WTC11 (cell line): ENCODE results near the gene KLF2. TPM values are rescaled to one million over a fixed set of nuclear protein-coding genes. Genes with fewer than 3 reads are reported as not detected.

Experiments used
- ATAC-seq: fragments of 200-7000 bp; cut with Tn5 transposase; 2 replicates; pipeline ENCODE4 v1.10.0; 2021; ENCODE audit warnings: mild to moderate bottlenecking, moderate library complexity
- CTCF ChIA-PET: fragments of 300-600 bp; sonication (Branson Sonifier 250); formaldehyde crosslinking; loops from one replicate; lab custom pipeline; 2021; ENCODE audit warnings: antibody characterized with exemption; lab: Charles Lee
- POLR2A ChIA-PET: fragments of 350-600 bp; sonication (Branson Sonifier 250); formaldehyde crosslinking; loops from one replicate; lab custom pipeline; 2021; ENCODE audit warnings: antibody characterized with exemption; lab: Charles Lee
- DNase-seq: peaks from one replicate; pipeline ENCODE4 v3.0.0; 2021; ENCODE audit warnings: low spot score
- H3K27ac Mint-ChIP-seq: 2 replicates; pipeline ENCODE4 v1.8.0; 2021; ENCODE audit warnings: mixed read lengths
- H3K27me3 Mint-ChIP-seq: 2 replicates; pipeline ENCODE4 v1.8.0; 2021; ENCODE audit warnings: low read depth, mild to moderate bottlenecking, moderate library complexity, mixed read lengths
- H3K36me3 Mint-ChIP-seq: 2 replicates; pipeline ENCODE4 v1.8.0; 2021; ENCODE audit warnings: mixed read lengths
- H3K4me1 Mint-ChIP-seq: 2 replicates; pipeline ENCODE4 v1.8.0; 2022; ENCODE audit warnings: mixed read lengths
- H3K4me3 Mint-ChIP-seq: 2 replicates; pipeline ENCODE4 v1.8.0; 2021; ENCODE audit warnings: mild to moderate bottlenecking, moderate library complexity, mixed read lengths
- H3K9me3 Mint-ChIP-seq: 2 replicates; pipeline ENCODE4 v1.8.0; 2021; ENCODE audit warnings: mixed read lengths
- AFF4 ChIP-seq: sonication (generic); formaldehyde crosslinking; IDR thresholded peaks from 2 replicates; pipeline ENCODE4 v1.8.1; 2023; ENCODE audit warnings: mild to moderate bottlenecking, missing genetic modification reagents, borderline replicate concordance
- AR ChIP-seq: fragments of 250-450 bp; sonication (Bioruptor Pico); IDR thresholded peaks from 2 replicates; pipeline ENCODE4 v1.9.0; 2021; ENCODE audit warnings: mild to moderate bottlenecking
- ARID4B ChIP-seq: sonication (generic); formaldehyde crosslinking; IDR thresholded peaks from 2 replicates; pipeline ENCODE4 v1.8.0; 2023; ENCODE audit warnings: missing genetic modification reagents, mild to moderate bottlenecking, borderline replicate concordance
- ATF1 ChIP-seq: sonication (generic); formaldehyde crosslinking; IDR thresholded peaks from 2 replicates; pipeline ENCODE4 v1.8.1; 2023; ENCODE audit warnings: mild to moderate bottlenecking, moderate library complexity, missing genetic modification reagents
- CREM ChIP-seq: sonication (generic); formaldehyde crosslinking; IDR thresholded peaks from 2 replicates; pipeline ENCODE4 v1.8.1; 2022; ENCODE audit warnings: mild to moderate bottlenecking, missing genetic modification reagents, moderate library complexity
- EMX1 ChIP-seq: fragments of 250-450 bp; sonication (Bioruptor Pico); IDR thresholded peaks from 2 replicates; pipeline ENCODE4 v1.8.0; 2021; ENCODE audit warnings: mild to moderate bottlenecking
- MYBL2 ChIP-seq: sonication (generic); formaldehyde crosslinking; IDR thresholded peaks from 2 replicates; pipeline ENCODE4 v1.8.1; 2023; ENCODE audit warnings: mild to moderate bottlenecking, moderate library complexity, missing genetic modification reagents
- NFATC4 ChIP-seq: fragments of 250-450 bp; sonication (Bioruptor Pico); IDR thresholded peaks from 2 replicates; pipeline ENCODE4 v1.9.0; 2021; ENCODE audit warnings: mild to moderate bottlenecking
- NFE2L1 ChIP-seq: sonication (generic); formaldehyde crosslinking; IDR thresholded peaks from 2 replicates; pipeline ENCODE4 v1.8.1; 2023; ENCODE audit warnings: missing genetic modification reagents
- NR2C2 ChIP-seq: sonication (generic); formaldehyde crosslinking; IDR thresholded peaks from 2 replicates; pipeline ENCODE4 v1.8.0; 2022; ENCODE audit warnings: mild to moderate bottlenecking, missing genetic modification reagents
- ZBTB43 ChIP-seq: sonication (generic); formaldehyde crosslinking; IDR thresholded peaks from 2 replicates; pipeline ENCODE4 v1.8.1; 2023; ENCODE audit warnings: mild to moderate bottlenecking, missing genetic modification reagents
- ZNF138 ChIP-seq: sonication (generic); formaldehyde crosslinking; conservative IDR thresholded peaks from 2 replicates; pipeline ENCODE4 v1.8.1; 2022; ENCODE audit warnings: mild to moderate bottlenecking, moderate library complexity, missing genetic modification reagents
- ZNF281 ChIP-seq: sonication (generic); formaldehyde crosslinking; IDR thresholded peaks from 2 replicates; pipeline ENCODE4 v1.8.0; 2023; ENCODE audit warnings: mild to moderate bottlenecking, missing genetic modification reagents
- ZNF671 ChIP-seq: fragments of 250-450 bp; sonication (Bioruptor Pico); IDR thresholded peaks from 2 replicates; pipeline ENCODE4 v1.8.0; 2021; ENCODE audit warnings: mild to moderate bottlenecking
- total RNA-seq: library from RNA; stranded (reverse); gene quantifications from 3 replicates; pipeline ENCODE4 v1.2.3, GENCODE V29; 2021
- TF ChIP-seq, protein P1 (sequence below): sonication (generic); formaldehyde crosslinking; IDR thresholded peaks from 2 replicates; pipeline ENCODE4 v1.8.1; 2022; ENCODE audit warnings: low read depth, missing genetic modification reagents, borderline replicate concordance
- TF ChIP-seq, protein P2 (sequence below): sonication (generic); formaldehyde crosslinking; IDR thresholded peaks from 2 replicates; pipeline ENCODE4 v1.8.0; 2022; ENCODE audit warnings: missing genetic modification reagents
- TF ChIP-seq, protein P3 (sequence below): sonication (generic); formaldehyde crosslinking; conservative IDR thresholded peaks from 2 replicates; pipeline ENCODE4 v1.8.1; 2022; ENCODE audit warnings: mild to moderate bottlenecking, missing genetic modification reagents

The KLF2 gene
- total RNA-seq, 1 experiment from 2014 or later, result 1.1 TPM

DNA sequence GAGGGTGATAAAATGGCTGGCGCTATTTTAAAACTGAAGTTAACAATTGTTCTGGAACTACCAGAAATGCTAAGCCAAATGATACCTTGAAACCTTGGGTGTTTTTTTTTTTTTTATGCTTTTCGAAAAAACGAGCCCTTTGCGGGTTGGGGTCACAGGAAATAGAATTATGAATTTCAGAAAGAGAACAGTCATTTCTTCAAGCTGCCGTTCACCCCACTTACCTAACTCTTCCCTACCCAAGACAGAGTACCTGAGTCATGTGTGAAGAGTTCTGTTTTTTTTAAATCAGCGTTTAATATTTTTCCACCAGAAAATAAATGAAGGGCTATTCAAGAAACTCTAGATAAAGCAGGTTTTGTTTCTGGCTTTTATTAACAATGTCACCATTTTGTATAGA lies 35.3 kb downstream of the KLF2 start:
- H3K27ac Mint-ChIP-seq, result no peak overlapping the region
- no peaks in the 10 kb centered on the region for H3K27me3 Mint-ChIP-seq
- ChIA-PET POLR2A (no interaction called here), CTCF (interaction anchor here (2.9 to 3.7 kb wide), 2 partner anchors 17 to 26 kb away, joined by 7 to 15 read pairs; no protein-coding TSS in a partner anchor)
- ATAC-seq (no peak), DNase-seq (no peak)
- H3K36me3 Mint-ChIP-seq, result peaks cover 3% of the 10 kb centered on the region; the same call in 1 of the 2 replicates
- H3K4me1 Mint-ChIP-seq, result peaks cover 7% of the 10 kb centered on the region; the same call in 1 of the 2 replicates
- no peak overlapping the region for H3K4me3 Mint-ChIP-seq
- no peaks in the 10 kb centered on the region for H3K9me3 Mint-ChIP-seq
- TF ChIP-seq AFF4, result no peak
- no peak for TF ChIP-seq NFATC4
- TF ChIP-seq NR2C2 (CRISPR knock-in tag), result no peak
- no peak for TF ChIP-seq MYBL2 (CRISPR knock-in tag)
- TF ChIP-seq ZNF671 (CRISPR knock-in tag), result no peak
- no peak for TF ChIP-seq EMX1 (CRISPR knock-in tag)
- TF ChIP-seq AR (CRISPR knock-in tag), result no peak
- no peak for TF ChIP-seq ATF1
- TF ChIP-seq, protein P1, sequence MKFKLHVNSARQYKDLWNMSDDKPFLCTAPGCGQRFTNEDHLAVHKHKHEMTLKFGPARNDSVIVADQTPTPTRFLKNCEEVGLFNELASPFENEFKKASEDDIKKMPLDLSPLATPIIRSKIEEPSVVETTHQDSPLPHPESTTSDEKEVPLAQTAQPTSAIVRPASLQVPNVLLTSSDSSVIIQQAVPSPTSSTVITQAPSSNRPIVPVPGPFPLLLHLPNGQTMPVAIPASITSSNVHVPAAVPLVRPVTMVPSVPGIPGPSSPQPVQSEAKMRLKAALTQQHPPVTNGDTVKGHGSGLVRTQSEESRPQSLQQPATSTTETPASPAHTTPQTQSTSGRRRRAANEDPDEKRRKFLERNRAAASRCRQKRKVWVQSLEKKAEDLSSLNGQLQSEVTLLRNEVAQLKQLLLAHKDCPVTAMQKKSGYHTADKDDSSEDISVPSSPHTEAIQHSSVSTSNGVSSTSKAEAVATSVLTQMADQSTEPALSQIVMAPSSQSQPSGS (CRISPR knock-in tag), result no peak
- no peak for TF ChIP-seq ARID4B (CRISPR knock-in tag)
- no peak for TF ChIP-seq ZBTB43 (CRISPR knock-in tag)
- TF ChIP-seq, protein P2, sequence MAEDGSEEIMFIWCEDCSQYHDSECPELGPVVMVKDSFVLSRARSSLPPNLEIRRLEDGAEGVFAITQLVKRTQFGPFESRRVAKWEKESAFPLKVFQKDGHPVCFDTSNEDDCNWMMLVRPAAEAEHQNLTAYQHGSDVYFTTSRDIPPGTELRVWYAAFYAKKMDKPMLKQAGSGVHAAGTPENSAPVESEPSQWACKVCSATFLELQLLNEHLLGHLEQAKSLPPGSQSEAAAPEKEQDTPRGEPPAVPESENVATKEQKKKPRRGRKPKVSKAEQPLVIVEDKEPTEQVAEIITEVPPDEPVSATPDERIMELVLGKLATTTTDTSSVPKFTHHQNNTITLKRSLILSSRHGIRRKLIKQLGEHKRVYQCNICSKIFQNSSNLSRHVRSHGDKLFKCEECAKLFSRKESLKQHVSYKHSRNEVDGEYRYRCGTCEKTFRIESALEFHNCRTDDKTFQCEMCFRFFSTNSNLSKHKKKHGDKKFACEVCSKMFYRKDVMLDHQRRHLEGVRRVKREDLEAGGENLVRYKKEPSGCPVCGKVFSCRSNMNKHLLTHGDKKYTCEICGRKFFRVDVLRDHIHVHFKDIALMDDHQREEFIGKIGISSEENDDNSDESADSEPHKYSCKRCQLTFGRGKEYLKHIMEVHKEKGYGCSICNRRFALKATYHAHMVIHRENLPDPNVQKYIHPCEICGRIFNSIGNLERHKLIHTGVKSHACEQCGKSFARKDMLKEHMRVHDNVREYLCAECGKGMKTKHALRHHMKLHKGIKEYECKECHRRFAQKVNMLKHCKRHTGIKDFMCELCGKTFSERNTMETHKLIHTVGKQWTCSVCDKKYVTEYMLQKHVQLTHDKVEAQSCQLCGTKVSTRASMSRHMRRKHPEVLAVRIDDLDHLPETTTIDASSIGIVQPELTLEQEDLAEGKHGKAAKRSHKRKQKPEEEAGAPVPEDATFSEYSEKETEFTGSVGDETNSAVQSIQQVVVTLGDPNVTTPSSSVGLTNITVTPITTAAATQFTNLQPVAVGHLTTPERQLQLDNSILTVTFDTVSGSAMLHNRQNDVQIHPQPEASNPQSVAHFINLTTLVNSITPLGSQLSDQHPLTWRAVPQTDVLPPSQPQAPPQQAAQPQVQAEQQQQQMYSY (CRISPR knock-in tag), result no peak
- no peak for TF ChIP-seq ZNF281
- TF ChIP-seq NFE2L1 (CRISPR knock-in tag), result no peak
- TF ChIP-seq CREM (CRISPR knock-in tag), result no peak
- TF ChIP-seq, protein P3, sequence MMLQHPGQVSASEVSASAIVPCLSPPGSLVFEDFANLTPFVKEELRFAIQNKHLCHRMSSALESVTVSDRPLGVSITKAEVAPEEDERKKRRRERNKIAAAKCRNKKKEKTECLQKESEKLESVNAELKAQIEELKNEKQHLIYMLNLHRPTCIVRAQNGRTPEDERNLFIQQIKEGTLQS (CRISPR knock-in tag), result no peak
- no peak for TF ChIP-seq ZNF138
